ENCODE results near the gene NAT10.

NAT10 gene

DNA sequence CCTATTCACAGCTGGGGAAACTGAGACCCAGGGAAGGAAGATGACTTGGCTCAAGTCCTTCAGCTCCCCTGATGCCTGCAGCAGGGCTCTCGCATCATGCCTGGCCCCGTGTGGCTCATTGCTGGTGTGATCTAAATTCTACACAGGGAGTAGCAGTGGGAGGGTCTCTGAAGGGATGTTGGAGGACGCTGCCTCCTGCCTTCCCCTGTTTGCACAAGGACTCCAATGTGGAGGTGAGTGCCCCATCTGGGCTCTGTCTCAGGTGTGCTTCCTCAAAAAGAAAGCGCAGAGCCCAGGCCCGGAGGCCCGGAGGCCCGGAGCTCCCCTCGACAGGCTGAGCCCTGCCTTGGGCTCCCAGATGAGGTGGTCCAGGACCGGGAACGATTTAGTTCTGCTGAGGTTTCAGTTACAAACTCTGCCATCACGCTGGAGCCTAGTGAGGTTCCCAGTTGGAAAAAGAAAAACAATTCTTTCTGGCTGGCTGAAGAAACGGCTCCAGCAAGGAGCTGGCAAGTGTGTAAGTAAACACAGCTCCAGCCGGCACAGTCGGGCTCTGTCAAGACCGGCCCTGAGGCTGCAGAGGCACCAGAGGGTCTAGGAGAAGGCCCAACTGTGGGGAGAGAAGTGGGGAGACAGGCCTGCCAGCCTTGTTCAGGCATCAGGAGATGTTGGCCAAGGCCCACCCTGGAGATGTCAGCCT, 49.8 kb downstream of the NAT10 start:
- TF ChIP-seq, protein P1, sequence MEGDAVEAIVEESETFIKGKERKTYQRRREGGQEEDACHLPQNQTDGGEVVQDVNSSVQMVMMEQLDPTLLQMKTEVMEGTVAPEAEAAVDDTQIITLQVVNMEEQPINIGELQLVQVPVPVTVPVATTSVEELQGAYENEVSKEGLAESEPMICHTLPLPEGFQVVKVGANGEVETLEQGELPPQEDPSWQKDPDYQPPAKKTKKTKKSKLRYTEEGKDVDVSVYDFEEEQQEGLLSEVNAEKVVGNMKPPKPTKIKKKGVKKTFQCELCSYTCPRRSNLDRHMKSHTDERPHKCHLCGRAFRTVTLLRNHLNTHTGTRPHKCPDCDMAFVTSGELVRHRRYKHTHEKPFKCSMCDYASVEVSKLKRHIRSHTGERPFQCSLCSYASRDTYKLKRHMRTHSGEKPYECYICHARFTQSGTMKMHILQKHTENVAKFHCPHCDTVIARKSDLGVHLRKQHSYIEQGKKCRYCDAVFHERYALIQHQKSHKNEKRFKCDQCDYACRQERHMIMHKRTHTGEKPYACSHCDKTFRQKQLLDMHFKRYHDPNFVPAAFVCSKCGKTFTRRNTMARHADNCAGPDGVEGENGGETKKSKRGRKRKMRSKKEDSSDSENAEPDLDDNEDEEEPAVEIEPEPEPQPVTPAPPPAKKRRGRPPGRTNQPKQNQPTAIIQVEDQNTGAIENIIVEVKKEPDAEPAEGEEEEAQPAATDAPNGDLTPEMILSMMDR (IDR thresholded peaks at IDR 0.05), result no peak

GRCh38 chr11:34155757-34156062, 50.3 kb downstream of the NAT10 start:
- TF ChIP-seq, protein P1 (IDR thresholded peaks at IDR 0.05), result no peak

GRCh38 chr11:34157163-34157562, 51.7 kb downstream of the NAT10 start:
- TF ChIP-seq, protein P1 (IDR thresholded peaks at IDR 0.05), result no peak

- TF ChIP-seq, protein P1 (IDR thresholded peaks at IDR 0.05), result no peak
Observed at GRCh38 chr11:34158661-34159060, 53.2 kb downstream of the NAT10 start.

DNA sequence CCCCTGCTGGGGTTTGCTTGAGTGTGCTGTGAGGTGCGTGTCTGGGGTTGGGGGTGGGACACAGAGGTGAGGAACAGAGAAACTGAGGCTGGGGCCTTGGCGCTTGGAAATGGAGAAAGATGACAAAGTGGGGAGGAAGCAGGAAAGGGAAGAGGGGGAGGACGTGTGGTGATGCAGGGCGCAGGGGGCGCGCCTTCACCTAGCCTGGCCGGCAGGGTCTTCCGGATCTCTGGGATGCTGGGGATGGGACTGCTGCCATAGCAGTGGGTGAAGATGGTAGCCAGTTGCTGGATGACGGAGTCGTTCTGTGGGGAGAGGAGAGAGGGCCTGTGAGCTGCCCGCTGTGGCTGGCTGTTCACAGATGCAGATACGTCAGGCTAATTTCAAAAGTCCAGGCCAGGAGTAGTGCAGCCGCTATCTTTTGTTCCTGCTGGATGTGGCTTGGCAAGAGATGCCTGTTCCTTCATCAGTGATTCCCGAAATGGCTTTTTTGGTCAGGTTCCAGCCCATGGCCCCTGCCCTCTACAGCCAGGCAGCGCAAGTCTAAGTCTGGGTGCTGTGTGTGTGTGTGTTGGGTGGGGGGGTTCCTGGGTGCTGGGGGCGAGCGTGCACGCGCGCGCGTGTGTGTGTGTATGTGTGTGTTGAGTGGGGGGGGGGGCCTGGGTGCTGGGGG, 54.8 kb downstream of the NAT10 start:
- TF ChIP-seq, protein P1 (IDR thresholded peaks at IDR 0.05), result no peak

GRCh38 chr11:34160791-34161190, 55.4 kb downstream of the NAT10 start:
- TF ChIP-seq, protein P1 (IDR thresholded peaks at IDR 0.05), result no peak

DNA sequence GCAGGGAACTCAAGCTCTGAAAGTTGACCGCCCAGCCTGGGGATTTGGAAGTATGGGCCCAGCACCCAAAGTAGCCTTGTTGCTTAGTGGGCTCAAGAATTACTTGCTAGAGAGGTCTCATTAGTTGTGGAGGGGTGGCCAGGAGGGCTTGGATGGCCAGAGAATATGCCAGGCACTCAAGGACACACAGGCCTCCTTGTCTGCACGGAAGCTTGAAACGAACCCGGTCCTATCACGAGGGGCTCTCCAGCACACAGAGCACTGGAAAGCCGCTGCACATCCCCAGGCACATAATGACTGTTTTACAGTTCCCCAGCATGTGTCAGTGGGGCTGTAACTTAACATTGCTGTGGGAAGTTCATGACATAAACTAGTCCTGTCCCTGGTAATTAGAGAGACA, 55.9 kb downstream of the NAT10 start:
- TF ChIP-seq, protein P1 (IDR thresholded peaks at IDR 0.05), result no peak
